ENCODE measurements around the gene EFCAB13. TPM values are rescaled to one million over a fixed set of nuclear protein-coding genes. Genes with fewer than 3 reads are reported as not detected.

The EFCAB13 gene
- total RNA-seq, 2 experiments from 2014 or later, result 4.3 to 5.9 TPM

DNA sequence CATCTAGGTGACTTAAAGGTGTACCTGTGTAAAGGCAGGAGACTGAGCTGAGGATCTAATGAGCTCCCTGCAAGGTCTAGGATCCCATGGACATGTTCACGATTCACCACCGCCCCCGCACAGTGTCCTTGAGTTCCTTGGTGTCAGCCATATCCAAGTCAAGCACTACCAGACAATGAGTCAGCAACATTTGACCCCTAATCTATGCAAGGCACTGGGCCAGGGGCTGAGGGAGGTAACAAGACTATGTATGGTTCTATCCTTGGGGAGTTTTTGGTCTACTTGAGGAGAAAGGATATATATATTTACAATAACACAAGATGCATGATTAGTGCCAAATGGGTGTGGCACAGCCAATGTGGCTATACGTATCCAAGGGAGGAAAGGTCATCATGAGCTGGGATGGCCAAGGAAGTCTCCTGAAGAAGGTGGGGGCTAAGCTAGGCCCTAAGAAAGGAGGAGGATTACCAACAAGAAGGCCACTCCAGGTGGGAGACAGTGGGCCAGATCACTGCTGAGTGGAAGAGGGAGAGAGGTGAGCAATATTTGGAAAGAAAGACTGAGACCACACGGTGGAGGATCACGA, 35.1 kb upstream of the EFCAB13 start:
- H3K9me3 Mint-ChIP-seq, result no peaks in the 10 kb centered on the region
- ChIA-PET CTCF (no interaction called here), POLR2A (no interaction called here)
- ATAC-seq (no peak), DNase-seq (no peak)
- H3K4me3 Mint-ChIP-seq, result no peak overlapping the region
- no peaks in the 10 kb centered on the region for H3K4me1 Mint-ChIP-seq (ENCODE audit: low read depth)
- H3K36me3 Mint-ChIP-seq (ENCODE audit: low read depth), result no peaks in the 10 kb centered on the region
- H3K27me3 Mint-ChIP-seq, result peaks cover 3% of the 10 kb centered on the region
- intact Hi-C loops (cut with micrococcal nuclease), result no loop called here
- TF ChIP-seq CTCF (IDR thresholded peaks at IDR 0.05), result no peak
- H3K27ac Mint-ChIP-seq, result no peak overlapping the region

- Mint-ChIP-seq H3K36me3 (ENCODE audit: low read depth) (no peaks in the 10 kb centered on the region), H3K27me3 (peaks cover 3% of the 10 kb centered on the region), H3K9me3 (no peaks in the 10 kb centered on the region), H3K27ac (no peak overlapping the region), H3K4me3 (no peak overlapping the region), H3K4me1 (ENCODE audit: low read depth) (no peaks in the 10 kb centered on the region)
- intact Hi-C loops (cut with micrococcal nuclease), result no loop called here
- ATAC-seq (no peak), DNase-seq (no peak)
- ChIA-PET CTCF (interaction anchor here (1.2 to 2.1 kb wide), 2 partner anchors 26 to 46 kb away, joined by 3 to 5 read pairs; no protein-coding TSS in a partner anchor), POLR2A (interaction anchor here (0.6 kb wide), 1 partner anchor 328 kb away, joined by 4 read pairs; no protein-coding TSS in a partner anchor)
- TF ChIP-seq CTCF (IDR thresholded peaks at IDR 0.05), result no peak
These were observed 34.5 kb upstream of the EFCAB13 start for GRCh38 chr17:47289302-47289701.

DNA sequence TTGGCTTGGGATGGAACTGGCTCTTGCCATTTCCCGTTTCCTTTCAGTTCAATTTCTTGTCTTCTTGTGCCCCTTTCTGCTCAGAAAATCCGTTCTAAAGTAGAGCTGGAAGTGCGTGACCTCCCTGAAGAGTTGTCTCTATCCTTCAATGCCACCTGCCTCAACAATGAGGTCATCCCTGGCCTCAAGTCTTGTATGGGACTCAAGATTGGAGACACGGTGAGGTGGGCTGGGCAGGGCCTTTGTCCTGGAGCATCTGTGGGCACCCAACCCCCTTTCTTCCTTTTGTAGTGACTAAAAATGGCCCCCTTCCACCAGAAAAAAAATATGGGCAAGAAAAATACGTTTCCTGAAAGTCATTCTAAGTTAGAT, 32.9 kb upstream of the EFCAB13 start:
- intact Hi-C loops (cut with micrococcal nuclease), result no loop called here
- H3K27ac Mint-ChIP-seq, result no peak overlapping the region
- H3K4me1 Mint-ChIP-seq (ENCODE audit: low read depth), result no peaks in the 10 kb centered on the region
- ChIA-PET POLR2A (no interaction called here), CTCF (interaction anchor here (1.1 to 2.1 kb wide), 2 partner anchors 12 to 24 kb away, joined by 3 to 5 read pairs; no protein-coding TSS in a partner anchor)
- H3K27me3 Mint-ChIP-seq, result peaks cover 3% of the 10 kb centered on the region
- DNase-seq, result no peak
- no peak for ATAC-seq
- H3K4me3 Mint-ChIP-seq, result no peak overlapping the region
- TF ChIP-seq CTCF (IDR thresholded peaks at IDR 0.05), result no peak
- no peaks in the 10 kb centered on the region for H3K36me3 Mint-ChIP-seq (ENCODE audit: low read depth)
- no peaks in the 10 kb centered on the region for H3K9me3 Mint-ChIP-seq

DNA sequence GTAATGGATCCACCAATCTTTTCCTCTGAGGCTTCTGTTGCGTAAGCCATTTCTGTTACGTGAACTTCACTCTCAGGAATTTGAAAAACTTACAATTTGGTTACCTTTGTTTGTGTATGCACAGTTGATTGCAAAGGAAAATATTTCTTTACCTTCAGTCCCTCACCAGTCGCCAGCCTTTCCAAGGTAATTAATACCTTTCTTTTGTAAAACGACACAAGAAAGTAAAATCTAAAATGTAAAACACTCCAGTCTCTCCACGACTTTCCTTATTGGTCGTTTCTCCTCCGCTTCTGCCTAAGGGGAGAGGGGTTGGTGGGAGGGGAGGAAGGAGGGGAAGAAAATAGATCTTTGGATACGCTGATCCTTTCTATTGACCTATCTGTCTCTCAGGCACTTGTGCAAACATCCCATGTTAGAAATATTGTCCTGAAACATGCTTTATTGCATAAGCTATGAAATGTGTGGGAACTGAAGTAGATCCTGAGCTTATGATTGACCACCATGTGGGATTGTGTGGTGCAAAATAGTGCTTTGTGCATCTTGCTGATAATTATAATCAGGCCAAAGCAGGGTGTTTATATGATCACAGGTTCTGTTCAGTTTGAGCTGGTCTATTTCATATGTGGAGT, 32.4 kb upstream of the EFCAB13 start:
- ChIA-PET POLR2A (no interaction called here), CTCF (interaction anchor here (1.1 to 2.1 kb wide), 2 partner anchors 12 to 24 kb away, joined by 3 to 5 read pairs; no protein-coding TSS in a partner anchor)
- ATAC-seq (no peak), DNase-seq (no peak)
- no peak overlapping the region for H3K27ac Mint-ChIP-seq
- no peaks in the 10 kb centered on the region for H3K4me1 Mint-ChIP-seq (ENCODE audit: low read depth)
- H3K4me3 Mint-ChIP-seq, result no peak overlapping the region
- TF ChIP-seq CTCF (IDR thresholded peaks at IDR 0.05), result no peak
- no peaks in the 10 kb centered on the region for H3K9me3 Mint-ChIP-seq
- intact Hi-C loops (cut with micrococcal nuclease), result no loop called here
- H3K27me3 Mint-ChIP-seq, result no peaks in the 10 kb centered on the region
- no peaks in the 10 kb centered on the region for H3K36me3 Mint-ChIP-seq (ENCODE audit: low read depth)

GRCh38 chr17:47292206-47292605, 31.5 kb upstream of the EFCAB13 start:
- no peak for ATAC-seq
- no peak for TF ChIP-seq CTCF (IDR thresholded peaks at IDR 0.05)
- no peaks in the 10 kb centered on the region for H3K4me1 Mint-ChIP-seq (ENCODE audit: low read depth)
- POLR2A ChIA-PET, result no interaction called here
- no peaks in the 10 kb centered on the region for H3K27me3 Mint-ChIP-seq
- no peaks in the 10 kb centered on the region for H3K36me3 Mint-ChIP-seq (ENCODE audit: low read depth)
- H3K27ac Mint-ChIP-seq, result no peak overlapping the region
- CTCF ChIA-PET, result no interaction called here
- intact Hi-C loops (cut with micrococcal nuclease), result no loop called here
- DNase-seq, result no peak
- H3K4me3 Mint-ChIP-seq, result no peak overlapping the region
- no peaks in the 10 kb centered on the region for H3K9me3 Mint-ChIP-seq

Data from activated CD8-positive, alpha-beta T cell treated with anti-CD3 and anti-CD28 coated beads for 36 hours (primary cell).